ENCODE data around the gene ETDA.
"Not testable (repeated sequence)": the region's sequence is repeated elsewhere in the genome, so short reads cannot be mapped to it uniquely, and the experiment has no call there.

The ETDA gene

GRCh38 chrX:135252011-135252518 lies at the start of gene ETDA:
Gene ETDA, plus strand, starts transcription at chrX:135252061. Its CDS starts 1,216 bp downstream, at chrX:135253277.
- not testable (repeated sequence) for H3K27ac ChIP-seq (ENCODE audit: low read depth, low read length); H3K27me3 ChIP-seq (ENCODE audit: control insufficient read depth, insufficient read depth, low read length); H3K4me3 ChIP-seq (ENCODE audit: low read length); H3K36me3 ChIP-seq (ENCODE audit: control insufficient read depth, insufficient read depth, low read length); H3K4me1 ChIP-seq (ENCODE audit: control insufficient read depth, insufficient read depth, low read length); H3K9ac ChIP-seq (ENCODE audit: low read length)

- H3K4me1 ChIP-seq (ENCODE audit: control insufficient read depth, insufficient read depth, low read length); H3K9ac ChIP-seq (ENCODE audit: low read length); H3K27me3 ChIP-seq (ENCODE audit: control insufficient read depth, insufficient read depth, low read length); H3K36me3 ChIP-seq (ENCODE audit: control insufficient read depth, insufficient read depth, low read length); H3K27ac ChIP-seq (ENCODE audit: low read depth, low read length); H3K4me3 ChIP-seq (ENCODE audit: low read length): not testable (repeated sequence)
Measured at GRCh38 chrX:135206427-135206826, 45.4 kb upstream of the ETDA start.

GRCh38 chrX:135213200-135213844 lies 38.5 kb upstream of the ETDA start:
- Histone ChIP-seq H3K27ac (ENCODE audit: low read depth, low read length) (no peak overlapping the region), H3K27me3 (ENCODE audit: control insufficient read depth, insufficient read depth, low read length) (no peaks in the 10 kb centered on the region), H3K4me3 (ENCODE audit: low read length) (no peak overlapping the region), H3K9ac (ENCODE audit: low read length) (no peak overlapping the region), H3K4me1 (ENCODE audit: control insufficient read depth, insufficient read depth, low read length) (no peaks in the 10 kb centered on the region), H3K36me3 (ENCODE audit: control insufficient read depth, insufficient read depth, low read length) (no peaks in the 10 kb centered on the region)

- H3K9ac ChIP-seq (ENCODE audit: low read length); H3K4me1 ChIP-seq (ENCODE audit: control insufficient read depth, insufficient read depth, low read length); H3K36me3 ChIP-seq (ENCODE audit: control insufficient read depth, insufficient read depth, low read length); H3K4me3 ChIP-seq (ENCODE audit: low read length); H3K27me3 ChIP-seq (ENCODE audit: control insufficient read depth, insufficient read depth, low read length); H3K27ac ChIP-seq (ENCODE audit: low read depth, low read length): not testable (repeated sequence)
Measured at GRCh38 chrX:135245989-135246388, 5.9 kb upstream of the ETDA start.

- not testable (repeated sequence) for H3K4me3 ChIP-seq (ENCODE audit: low read length); H3K9ac ChIP-seq (ENCODE audit: low read length); H3K4me1 ChIP-seq (ENCODE audit: control insufficient read depth, insufficient read depth, low read length)
Measured at GRCh38 chrX:135256087-135256684, 4.3 kb downstream of the ETDA start.

GRCh38 chrX:135256923-135257322 lies 5.1 kb downstream of the ETDA start:
- H3K4me1 ChIP-seq (ENCODE audit: control insufficient read depth, insufficient read depth, low read length), result no peaks in the 10 kb centered on the region
- H3K27ac ChIP-seq (ENCODE audit: low read depth, low read length), result no peak overlapping the region
- H3K36me3 ChIP-seq (ENCODE audit: control insufficient read depth, insufficient read depth, low read length), result no peaks in the 10 kb centered on the region
- H3K9ac ChIP-seq (ENCODE audit: low read length), result no peak overlapping the region
- H3K27me3 ChIP-seq (ENCODE audit: control insufficient read depth, insufficient read depth, low read length), result no peaks in the 10 kb centered on the region
- H3K4me3 ChIP-seq (ENCODE audit: low read length), result no peak overlapping the region

More at GRCh38 chrX:135256087-135256684, 4.3 kb downstream of the ETDA start:
- H3K36me3 ChIP-seq (ENCODE audit: control insufficient read depth, insufficient read depth, low read length); H3K27ac ChIP-seq (ENCODE audit: low read depth, low read length); H3K27me3 ChIP-seq (ENCODE audit: control insufficient read depth, insufficient read depth, low read length): not testable (repeated sequence)

GRCh38 chrX:135257469-135257868 lies 5.6 kb downstream of the ETDA start:
- no peak overlapping the region for H3K27ac ChIP-seq (ENCODE audit: low read depth, low read length)
- H3K36me3 ChIP-seq (ENCODE audit: control insufficient read depth, insufficient read depth, low read length), result no peaks in the 10 kb centered on the region
- H3K4me3 ChIP-seq (ENCODE audit: low read length), result no peak overlapping the region
- no peak overlapping the region for H3K9ac ChIP-seq (ENCODE audit: low read length)
- no peaks in the 10 kb centered on the region for H3K27me3 ChIP-seq (ENCODE audit: control insufficient read depth, insufficient read depth, low read length)
- H3K4me1 ChIP-seq (ENCODE audit: control insufficient read depth, insufficient read depth, low read length), result no peaks in the 10 kb centered on the region

- H3K36me3 ChIP-seq (ENCODE audit: control insufficient read depth, insufficient read depth, low read length); H3K9ac ChIP-seq (ENCODE audit: low read length); H3K4me1 ChIP-seq (ENCODE audit: control insufficient read depth, insufficient read depth, low read length): not testable (repeated sequence)
Measured at GRCh38 chrX:135260976-135261375, 9.1 kb downstream of the ETDA start.

GRCh38 chrX:135263376-135263775 lies 11.5 kb downstream of the ETDA start:
- H3K9ac ChIP-seq (ENCODE audit: low read length); H3K36me3 ChIP-seq (ENCODE audit: control insufficient read depth, insufficient read depth, low read length); H3K4me1 ChIP-seq (ENCODE audit: control insufficient read depth, insufficient read depth, low read length); H3K27me3 ChIP-seq (ENCODE audit: control insufficient read depth, insufficient read depth, low read length); H3K4me3 ChIP-seq (ENCODE audit: low read length); H3K27ac ChIP-seq (ENCODE audit: low read depth, low read length): not testable (repeated sequence)

More at GRCh38 chrX:135260976-135261375, 9.1 kb downstream of the ETDA start:
- not testable (repeated sequence) for H3K27me3 ChIP-seq (ENCODE audit: control insufficient read depth, insufficient read depth, low read length); H3K4me3 ChIP-seq (ENCODE audit: low read length); H3K27ac ChIP-seq (ENCODE audit: low read depth, low read length)

- Histone ChIP-seq H3K4me1 (ENCODE audit: control insufficient read depth, insufficient read depth, low read length) (no peaks in the 10 kb centered on the region), H3K9ac (ENCODE audit: low read length) (no peak overlapping the region), H3K4me3 (ENCODE audit: low read length) (no peak overlapping the region), H3K27ac (ENCODE audit: low read depth, low read length) (no peak overlapping the region), H3K36me3 (ENCODE audit: control insufficient read depth, insufficient read depth, low read length) (no peaks in the 10 kb centered on the region), H3K27me3 (ENCODE audit: control insufficient read depth, insufficient read depth, low read length) (no peaks in the 10 kb centered on the region)
Measured at GRCh38 chrX:135264206-135264605, 12.3 kb downstream of the ETDA start.

- H3K36me3 ChIP-seq (ENCODE audit: control insufficient read depth, insufficient read depth, low read length), result no peaks in the 10 kb centered on the region
- H3K9ac ChIP-seq (ENCODE audit: low read length), result no peak overlapping the region
- no peak overlapping the region for H3K27ac ChIP-seq (ENCODE audit: low read depth, low read length)
- no peaks in the 10 kb centered on the region for H3K4me1 ChIP-seq (ENCODE audit: control insufficient read depth, insufficient read depth, low read length)
- no peak overlapping the region for H3K4me3 ChIP-seq (ENCODE audit: low read length)
- no peaks in the 10 kb centered on the region for H3K27me3 ChIP-seq (ENCODE audit: control insufficient read depth, insufficient read depth, low read length)
Measured at GRCh38 chrX:135273162-135273561, 21.3 kb downstream of the ETDA start.

GRCh38 chrX:135275973-135276372 lies 24.1 kb downstream of the ETDA start:
- no peaks in the 10 kb centered on the region for H3K27me3 ChIP-seq (ENCODE audit: control insufficient read depth, insufficient read depth, low read length)
- H3K4me1 ChIP-seq (ENCODE audit: control insufficient read depth, insufficient read depth, low read length), result no peaks in the 10 kb centered on the region
- no peak overlapping the region for H3K9ac ChIP-seq (ENCODE audit: low read length)
- H3K27ac ChIP-seq (ENCODE audit: low read depth, low read length), result no peak overlapping the region
- H3K36me3 ChIP-seq (ENCODE audit: control insufficient read depth, insufficient read depth, low read length), result no peaks in the 10 kb centered on the region
- no peak overlapping the region for H3K4me3 ChIP-seq (ENCODE audit: low read length)

- H3K4me1 ChIP-seq (ENCODE audit: control insufficient read depth, insufficient read depth, low read length), result no peaks in the 10 kb centered on the region
- no peaks in the 10 kb centered on the region for H3K36me3 ChIP-seq (ENCODE audit: control insufficient read depth, insufficient read depth, low read length)
- H3K9ac ChIP-seq (ENCODE audit: low read length), result no peak overlapping the region
- H3K27ac ChIP-seq (ENCODE audit: low read depth, low read length), result no peak overlapping the region
- H3K27me3 ChIP-seq (ENCODE audit: control insufficient read depth, insufficient read depth, low read length), result no peaks in the 10 kb centered on the region
- no peak overlapping the region for H3K4me3 ChIP-seq (ENCODE audit: low read length)
Measured at GRCh38 chrX:135287266-135287823, 35.5 kb downstream of the ETDA start.

All from rectal smooth muscle tissue (tissue), 1 donor.